Left ventricle myocardium inferior (tissue), 1 donor: ENCODE measurements around the gene PID1. TPM values are rescaled to one million over a fixed set of nuclear protein-coding genes. Genes with fewer than 3 reads are reported as not detected.
"Not testable (repeated sequence)": the region's sequence is repeated elsewhere in the genome, so short reads cannot be mapped to it uniquely, and the experiment has no call there.

Source experiments
- DNase-seq: peaks from one replicate; pipeline ENCODE4 v3.0.0-alpha.2; 2020
- H3K27ac ChIP-seq: fragments of 200-600 bp; replicated peaks from 2 replicates; pipeline ENCODE4 v1.8.0; 2021
- H3K27me3 ChIP-seq: fragments of 200-600 bp; 2 replicates; pipeline ENCODE4 v1.8.0; 2021; ENCODE audit warnings: low read depth
- H3K36me3 ChIP-seq: fragments of 200-600 bp; 2 replicates; pipeline ENCODE4 v1.8.0; 2021
- H3K4me1 ChIP-seq: fragments of 200-600 bp; 2 replicates; pipeline ENCODE4 v1.8.0; 2021
- H3K4me3 ChIP-seq: fragments of 200-600 bp; 2 replicates; pipeline ENCODE4 v1.8.0; 2021; ENCODE audit warnings: mild to moderate bottlenecking, moderate library complexity
- H3K9me3 ChIP-seq: fragments of 200-600 bp; replicated peaks from 2 replicates; pipeline ENCODE4 v1.8.0; 2021
- CTCF ChIP-seq: fragments of 200-600 bp; IDR thresholded peaks from 2 replicates; pipeline ENCODE4 v1.8.0; 2021; ENCODE audit warnings: antibody characterized with exemption, mild to moderate bottlenecking, borderline replicate concordance
- intact Hi-C: fragments of 100-400 bp; cut with micrococcal nuclease; formaldehyde crosslinking; loops from one replicate; pipeline ENCODE4 v1.11.0; 2022
- total RNA-seq: library from RNA; stranded (reverse); fragmentation: NEBNext Ultra II Directional; extraction: Animal tissue kit (Norgen Biotek cat#: 25700); gene quantifications from one replicate; pipeline ENCODE4 v1.2.1, GENCODE V29; 2021
- donor health status: DM: no; HTN: yes; CAD: no; lungs with severe emphysema.

The PID1 gene
- total RNA-seq, 1 donor from 2014 or later = 7.8 TPM

GRCh38 chr2:229195346-229195947, 75.6 kb downstream of the PID1 start:
- no peak overlapping the region for H3K4me3 ChIP-seq

GRCh38 chr2:229193281-229193680, 77.8 kb downstream of the PID1 start:
- intact Hi-C loops = no loop called here
- DNase-seq = no peak
- Histone ChIP-seq H3K4me1 (no peaks in the 10 kb centered on the region), H3K27ac (no peak overlapping the region), H3K4me3 (no peak overlapping the region), H3K36me3 (no peaks in the 10 kb centered on the region), H3K9me3 (peaks cover 1% of the 10 kb centered on the region), H3K27me3 (no peaks in the 10 kb centered on the region)
- no peak for TF ChIP-seq CTCF

More at GRCh38 chr2:229195346-229195947, 75.6 kb downstream of the PID1 start:
- no peak for TF ChIP-seq CTCF
- no peaks in the 10 kb centered on the region for H3K9me3 ChIP-seq
- H3K36me3 ChIP-seq = no peaks in the 10 kb centered on the region
- no peaks in the 10 kb centered on the region for H3K4me1 ChIP-seq
- DNase-seq = no peak
- H3K27me3 ChIP-seq = no peaks in the 10 kb centered on the region
- intact Hi-C loops = no loop called here
- H3K27ac ChIP-seq = no peak overlapping the region

DNA sequence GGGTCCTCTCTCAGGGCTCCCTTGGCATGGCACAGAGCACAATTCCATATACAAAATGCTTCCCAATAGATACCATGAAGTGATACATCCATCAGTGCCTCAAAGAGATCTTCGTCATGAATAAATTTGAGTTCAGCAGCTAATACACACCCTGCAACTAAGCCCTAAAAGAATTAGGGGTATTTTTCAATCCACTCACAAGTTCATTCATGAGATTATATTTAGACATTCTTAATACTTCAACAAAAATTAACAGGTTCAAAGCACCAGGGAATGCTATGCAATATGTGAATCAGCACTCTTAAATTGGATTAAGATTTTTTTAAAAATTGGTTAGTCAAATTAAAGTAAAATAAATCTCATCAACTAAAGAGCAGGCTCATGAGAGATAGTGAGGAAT, 79.7 kb downstream of the PID1 start:
- no peak for DNase-seq
- no peak for TF ChIP-seq CTCF

DNA sequence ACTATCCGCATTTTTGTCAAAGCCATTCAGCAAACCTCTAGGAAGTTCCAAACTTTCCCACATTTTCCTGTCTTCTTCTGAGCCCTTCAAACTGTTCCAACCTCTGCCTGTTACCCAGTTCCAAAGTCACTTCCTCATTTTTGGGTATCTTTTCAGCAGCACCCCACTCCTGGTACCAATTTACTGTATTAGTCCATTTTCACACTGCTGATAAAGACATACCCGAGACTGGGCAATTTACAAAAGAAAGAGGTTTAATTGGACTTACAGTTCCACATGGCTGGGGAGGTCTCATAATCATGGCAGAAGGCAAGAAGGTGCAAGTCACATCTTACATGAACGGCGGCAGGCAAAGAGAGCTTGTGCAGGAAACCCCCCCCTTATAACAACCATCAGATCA, 84.0 kb downstream of the PID1 start:
- H3K4me3 ChIP-seq, DNase-seq, H3K36me3 ChIP-seq, intact Hi-C loops, H3K4me1 ChIP-seq, H3K27me3 ChIP-seq, H3K27ac ChIP-seq: not testable (repeated sequence)
- peaks cover 21% of the 10 kb centered on the region for H3K9me3 ChIP-seq

More for the DNA sequence above, 79.7 kb downstream of the PID1 start:
- Histone ChIP-seq H3K36me3 (no peaks in the 10 kb centered on the region), H3K4me3 (no peak overlapping the region), H3K9me3 (peaks cover 19% of the 10 kb centered on the region), H3K27ac (no peak overlapping the region), H3K27me3 (no peaks in the 10 kb centered on the region), H3K4me1 (no peaks in the 10 kb centered on the region)
- intact Hi-C loops = no loop called here

GRCh38 chr2:229181641-229182040, 89.4 kb downstream of the PID1 start:
- H3K27me3 ChIP-seq = no peaks in the 10 kb centered on the region
- intact Hi-C loops = no loop called here
- TF ChIP-seq CTCF = no peak
- H3K4me1 ChIP-seq = peaks cover 18% of the 10 kb centered on the region
- no peak overlapping the region for H3K27ac ChIP-seq
- DNase-seq = no peak
- peaks cover 4% of the 10 kb centered on the region for H3K9me3 ChIP-seq
- H3K4me3 ChIP-seq = no peak overlapping the region
- no peaks in the 10 kb centered on the region for H3K36me3 ChIP-seq

- Histone ChIP-seq H3K4me3 (no peak overlapping the region), H3K36me3 (no peaks in the 10 kb centered on the region), H3K9me3 (no peaks in the 10 kb centered on the region), H3K27me3 (no peaks in the 10 kb centered on the region), H3K4me1 (peaks cover 18% of the 10 kb centered on the region), H3K27ac (peak overlapping the region; percentile 55)
- intact Hi-C loops = no loop called here
- no peak for DNase-seq
- TF ChIP-seq CTCF = no peak
Measured at GRCh38 chr2:229180658-229181057, 90.4 kb downstream of the PID1 start.
